D341Med (cell line): ENCODE measurements around the gene CWC27.
A peak's percentile ranks its signal among the peaks of the same experiment; 100 is the strongest.
"Not testable (repeated sequence)": the region's sequence is repeated elsewhere in the genome, so short reads cannot be mapped to it uniquely, and the experiment has no call there.

Experiments
- DNase-seq: peaks from one replicate; pipeline ENCODE4 v3.0.0; 2012; ENCODE audit warnings: low spot score

The CWC27 gene

GRCh38 chr5:64788156-64788555 lies 19.4 kb downstream of the CWC27 start:
- no peak for DNase-seq

DNA sequence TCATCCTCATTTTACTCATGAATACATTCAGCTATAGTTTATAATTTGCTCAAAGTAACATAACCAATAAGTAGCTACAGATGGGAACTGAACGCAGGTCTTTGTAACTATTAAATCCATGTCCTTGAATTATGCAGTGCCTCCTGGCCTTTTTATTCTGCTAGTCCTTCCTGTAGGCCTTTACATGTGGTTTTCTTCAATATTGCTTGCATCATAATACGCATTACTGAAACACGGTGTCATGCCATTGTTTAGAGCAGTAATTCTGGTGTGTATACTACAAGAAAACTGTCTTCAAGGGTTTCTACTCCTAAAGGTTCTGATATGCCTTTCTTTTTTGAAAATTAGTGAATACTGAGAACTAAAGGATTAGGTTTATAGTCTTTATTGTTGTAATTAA lies 20.7 kb downstream of the CWC27 start:
- DNase-seq = no peak

GRCh38 chr5:64790210-64790609 lies 21.5 kb downstream of the CWC27 start:
- no peak for DNase-seq

DNA sequence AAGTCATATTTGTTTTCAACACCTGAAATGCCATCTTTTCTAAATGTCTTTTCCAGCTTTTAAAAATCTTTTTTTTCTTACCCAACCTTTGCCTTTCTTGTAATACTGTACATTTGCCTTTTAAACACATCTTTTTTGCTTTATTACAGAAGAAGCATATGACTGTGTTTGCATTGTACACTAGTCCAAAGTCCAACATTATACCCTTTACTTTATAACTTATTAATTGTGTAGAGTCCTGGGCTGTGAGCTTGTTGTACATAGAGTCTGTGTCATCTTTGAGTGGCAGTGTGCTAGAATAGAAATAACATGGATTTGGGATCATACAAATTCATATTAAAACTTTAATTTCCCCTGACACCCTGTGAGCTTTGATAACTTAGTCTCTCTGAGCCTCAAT lies 23.7 kb downstream of the CWC27 start:
- DNase-seq = no peak

DNA sequence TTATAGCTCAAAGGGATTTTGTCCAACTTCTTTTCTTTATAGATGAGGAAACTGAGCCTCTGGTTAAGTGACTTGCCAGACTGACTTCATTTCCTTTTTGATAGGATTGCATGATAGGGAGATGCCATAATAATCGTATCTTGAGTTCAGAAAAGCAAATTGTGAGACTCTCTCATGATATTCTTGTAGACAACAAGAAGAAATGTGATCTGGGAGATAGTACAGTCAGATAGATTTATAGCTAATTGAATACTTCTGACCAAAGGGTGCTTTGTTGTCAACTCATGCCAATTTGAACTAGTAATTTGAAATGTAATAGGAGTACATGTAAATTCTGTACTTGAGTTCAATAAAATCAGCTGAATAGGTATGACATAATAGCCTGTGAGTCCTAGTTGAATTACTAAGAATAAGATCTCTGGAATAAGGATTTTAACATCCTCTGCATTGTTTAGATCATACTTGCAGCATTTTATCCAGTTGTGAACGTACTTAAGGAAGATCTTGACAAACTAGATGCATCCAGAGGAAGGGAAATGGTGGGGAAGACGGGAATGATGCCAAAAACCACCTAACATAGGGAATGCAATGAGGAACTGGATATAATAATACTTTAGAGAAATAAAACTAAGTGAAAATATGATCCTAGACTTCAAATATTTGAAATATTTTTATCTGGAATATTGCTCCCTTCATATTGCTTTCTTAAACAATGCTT lies 25.5 kb downstream of the CWC27 start:
- no peak for DNase-seq

DNA sequence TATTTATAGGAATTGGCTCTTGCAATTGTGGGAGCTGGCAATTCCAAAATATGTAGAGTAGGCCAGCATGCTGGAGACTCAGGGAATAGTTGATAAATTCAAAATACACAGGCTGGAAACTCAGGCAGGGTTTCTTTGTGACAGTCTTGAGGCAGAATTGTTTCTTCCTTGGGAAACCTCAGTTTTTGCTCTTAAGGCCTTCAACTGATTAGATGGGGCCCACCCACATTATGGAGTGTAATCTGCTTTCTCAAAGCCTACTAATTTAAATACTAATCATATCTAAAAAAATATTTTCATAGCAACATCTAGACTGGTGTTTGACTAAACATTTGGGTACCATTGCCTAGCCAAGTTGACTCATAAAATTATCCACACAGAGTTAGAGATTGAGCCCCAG lies 27.6 kb downstream of the CWC27 start:
- DNase-seq = no peak

- DNase-seq = no peak
These were observed 32.2 kb downstream of the CWC27 start for GRCh38 chr5:64800926-64801325.

- DNase-seq = no peak
These were observed 37.8 kb downstream of the CWC27 start for GRCh38 chr5:64806537-64806936.

DNA sequence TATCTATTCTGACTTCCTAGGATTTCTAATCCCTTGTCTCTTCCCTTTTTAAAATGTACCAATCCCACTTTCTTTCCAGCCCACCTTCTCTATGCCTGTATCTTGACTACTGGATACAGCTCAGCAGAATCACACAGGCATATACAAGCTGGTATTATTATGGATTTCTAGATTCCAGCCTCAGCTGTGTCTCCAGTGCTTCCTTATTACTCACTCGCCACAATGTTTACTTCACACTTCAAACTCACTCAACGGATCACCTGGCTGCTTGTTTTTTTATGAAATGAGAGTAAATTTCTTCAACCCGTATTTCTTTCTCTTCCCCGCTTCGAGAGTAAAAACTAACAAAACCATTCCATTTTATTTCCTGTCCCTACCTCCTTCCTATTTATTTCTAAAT lies 38.8 kb downstream of the CWC27 start:
- no peak for DNase-seq

GRCh38 chr5:64811050-64811640 lies 42.4 kb downstream of the CWC27 start:
- peak; percentile 21 for DNase-seq

- DNase-seq = no peak
These were observed 45.3 kb downstream of the CWC27 start for GRCh38 chr5:64814073-64814472.

- DNase-seq = no peak
These were observed 49.5 kb downstream of the CWC27 start for GRCh38 chr5:64818245-64818644.

GRCh38 chr5:64819345-64819744 lies 50.6 kb downstream of the CWC27 start:
- DNase-seq = not testable (repeated sequence)

- no peak for DNase-seq
These were observed 53.6 kb downstream of the CWC27 start for GRCh38 chr5:64822320-64822719.

GRCh38 chr5:64826541-64826940 lies 57.8 kb downstream of the CWC27 start:
- no peak for DNase-seq

DNA sequence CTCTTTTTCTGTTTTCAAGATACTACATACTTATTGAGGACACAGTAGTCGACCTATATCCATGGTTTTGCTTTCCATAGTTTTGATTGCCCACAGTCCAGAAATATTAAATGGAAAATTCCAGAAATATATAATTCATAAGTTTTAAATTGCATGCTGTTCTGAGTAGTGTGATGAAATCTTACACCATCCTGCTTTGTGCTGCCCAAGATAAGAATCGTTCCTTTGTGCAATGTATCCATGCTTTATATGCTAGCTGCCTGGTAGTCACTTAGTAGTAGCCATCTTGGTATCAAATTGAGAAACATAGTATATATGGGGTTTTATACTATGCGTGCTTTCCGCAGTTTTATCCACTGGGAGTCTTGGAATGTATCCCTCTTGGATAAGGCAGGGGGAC lies 59.0 kb downstream of the CWC27 start:
- no peak for DNase-seq

GRCh38 chr5:64830650-64831049 lies 61.9 kb downstream of the CWC27 start:
- not testable (repeated sequence) for DNase-seq

- DNase-seq = no peak
These were observed 63.3 kb downstream of the CWC27 start for GRCh38 chr5:64831996-64832395.

DNA sequence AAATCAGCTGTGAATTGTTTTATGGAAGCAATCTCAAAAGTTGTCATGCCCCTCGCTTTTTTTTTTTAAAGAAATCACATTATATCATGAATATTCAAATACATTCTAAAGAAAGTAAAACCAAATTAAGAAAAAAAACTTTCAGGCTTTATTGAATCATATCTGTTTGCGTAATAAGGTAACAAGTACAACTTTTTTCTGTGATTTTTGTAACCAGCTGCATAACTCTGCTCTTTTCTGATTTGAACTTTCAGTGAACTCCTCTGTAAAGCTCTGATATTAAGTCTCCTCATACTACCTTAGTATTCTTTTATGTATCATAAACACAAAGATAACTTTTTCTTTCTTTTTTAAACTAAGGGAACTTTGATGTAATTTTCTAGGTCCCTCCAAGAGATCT lies 65.3 kb downstream of the CWC27 start:
- no peak for DNase-seq

GRCh38 chr5:64834611-64835010 lies 65.9 kb downstream of the CWC27 start:
- DNase-seq = no peak

DNA sequence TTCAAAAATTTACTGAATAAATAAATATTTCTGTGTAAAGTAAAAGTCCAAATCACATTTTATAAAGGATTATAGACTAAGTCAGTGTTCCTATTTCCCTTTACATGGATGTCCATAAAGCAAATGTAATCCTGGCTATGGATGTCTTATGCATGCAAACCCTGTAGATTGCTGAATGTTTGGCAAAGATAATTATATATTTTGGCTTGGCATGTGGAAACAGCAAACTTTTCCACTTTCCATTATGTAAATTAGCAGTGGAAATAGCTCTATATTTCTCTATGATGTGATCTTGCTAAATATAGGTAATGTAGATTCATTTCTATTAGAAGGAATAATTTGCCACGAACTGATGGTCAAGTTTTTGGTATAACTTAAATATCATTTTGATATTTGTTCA lies 66.5 kb downstream of the CWC27 start:
- no peak for DNase-seq

DNA sequence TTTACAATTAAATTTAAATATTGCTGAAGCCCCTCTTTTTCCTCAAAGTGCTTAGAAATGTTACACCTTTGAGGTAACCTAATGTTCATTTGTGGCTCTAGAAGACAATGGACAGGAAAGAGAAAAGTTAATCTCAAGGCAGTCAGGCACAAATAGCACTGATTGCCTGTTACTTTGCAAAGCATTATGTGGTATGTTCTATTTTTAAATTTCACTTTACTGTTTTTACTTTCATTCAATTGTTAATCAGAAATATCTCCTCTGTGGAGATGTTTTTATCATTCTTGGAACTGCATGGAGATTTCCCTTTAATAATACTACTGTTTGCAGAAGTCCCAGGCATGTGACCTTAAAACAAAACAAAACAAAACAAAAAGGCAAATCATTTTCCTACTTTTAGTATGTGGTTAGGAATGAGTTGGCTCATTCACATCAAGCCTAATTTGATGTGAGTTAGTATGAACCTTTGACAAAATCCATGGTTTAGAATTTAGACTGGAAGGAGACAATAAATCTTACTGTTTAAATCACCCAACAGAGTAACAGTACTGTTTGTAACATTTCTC lies 67.5 kb downstream of the CWC27 start:
- DNase-seq = no peak

DNA sequence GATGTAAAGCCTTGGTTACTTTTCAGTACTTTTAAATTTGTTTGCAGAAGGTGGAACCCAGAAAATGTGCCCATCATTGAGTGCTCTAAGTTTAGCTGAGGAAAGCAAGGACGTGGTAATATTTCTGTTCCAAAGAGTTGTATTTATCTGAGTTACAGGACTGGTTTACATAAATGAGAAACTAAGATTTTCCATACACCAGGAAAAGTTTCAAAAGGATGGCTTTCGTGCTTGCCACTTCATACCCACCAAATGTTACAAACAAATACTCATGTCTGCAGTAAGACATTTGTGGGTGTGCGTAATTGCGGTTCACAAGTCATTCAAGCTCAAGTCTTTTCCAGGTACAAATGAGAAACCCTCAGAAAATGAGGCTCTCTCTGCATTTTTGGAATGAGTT lies 68.1 kb downstream of the CWC27 start:
- no peak for DNase-seq

DNA sequence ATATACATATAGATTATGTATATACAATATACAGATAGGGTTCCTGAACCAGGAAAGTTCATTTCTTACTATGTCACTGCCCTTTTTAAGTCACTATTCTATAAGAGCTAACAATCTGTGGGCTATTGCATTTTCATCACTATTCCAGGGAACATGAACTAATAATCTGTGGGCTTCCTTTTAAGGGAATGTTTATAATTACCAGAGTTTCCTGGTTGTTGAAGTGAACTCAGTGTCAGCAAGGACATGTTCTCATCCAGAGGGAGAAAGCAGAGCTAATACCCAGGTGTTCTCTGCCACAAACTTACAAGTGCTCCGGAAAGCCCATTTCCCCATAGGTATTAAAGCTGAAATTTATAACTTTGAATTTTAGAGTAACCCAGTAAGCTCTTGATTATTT lies 69.6 kb downstream of the CWC27 start:
- no peak for DNase-seq
